B cell (primary cell): Measurements from ENCODE around the gene TIGD3. TPM values are rescaled to one million over a fixed set of nuclear protein-coding genes. Genes with fewer than 3 reads are reported as not detected.

Source experiments
- ATAC-seq: fragments of 200-7000 bp; cut with Tn5 transposase; one replicate; pipeline ENCODE4 v1.10.0; 2021; ENCODE audit warnings: low read depth, mild to moderate bottlenecking, moderate number of reproducible peaks, moderate library complexity
- CTCF ChIA-PET: fragments of 350-600 bp; sonication (Branson Sonifier 250); formaldehyde crosslinking; loops from one replicate; lab custom pipeline; 2021; ENCODE audit warnings: antibody characterized with exemption, inconsistent platforms; lab: Charles Lee
- POLR2A ChIA-PET: fragments of 350-600 bp; sonication (Branson Sonifier 250); formaldehyde crosslinking; loops from one replicate; lab custom pipeline; 2021; ENCODE audit warnings: antibody characterized with exemption; lab: Charles Lee
- DNase-seq: peaks from one replicate; pipeline ENCODE4 v3.0.0; 2013
- H2AFZ ChIP-seq: 2 replicates; pipeline ENCODE4 v1.6.1; 2012; ENCODE audit warnings: mild to moderate bottlenecking, low read depth, low read length; ENCODE audit not compliant: insufficient read depth, poor library complexity, severe bottlenecking
- H3K27ac ChIP-seq, 2 donors: 1 replicate in 1 of 2; 2 replicates in 1 of 2; pipeline ENCODE4 v1.5.1; 2012 to 2013; ENCODE audit warnings: low read length in 2 of 2, mild to moderate bottlenecking in 2 of 2, moderate library complexity in 1 of 2
- H3K27me3 ChIP-seq, 4 experiments: fragments of 200-600 bp in 1 of 4; sonication (generic) in 1 of 4; replicated peaks in 1 of 4; 1 replicate in 2 of 4; 2 replicates in 2 of 4; pipeline versions ENCODE4 v1.6.1 to v1.7.0; 2013 to 2016; ENCODE audit warnings: low read length in 3 of 4, mild to moderate bottlenecking in 2 of 4, mixed read lengths in 1 of 4, moderate library complexity in 1 of 4; ENCODE audit not compliant: insufficient read depth in 4 of 4, control insufficient read depth in 3 of 4; ENCODE audit errors: control extremely low read depth in 1 of 4
- H3K36me3 ChIP-seq, 2 experiments: replicated peaks in 1 of 2; 1 replicate in 1 of 2; 2 replicates in 1 of 2; pipeline versions ENCODE4 v1.6.1 to v1.7.1; 2013; ENCODE audit warnings: low read length in 1 of 2; ENCODE audit not compliant: insufficient read depth in 2 of 2, control insufficient read depth in 1 of 2; ENCODE audit errors: control extremely low read depth in 1 of 2, extremely low read depth in 1 of 2
- H3K4me1 ChIP-seq, 2 donors: fragments of 200-600 bp in 1 of 2; sonication (generic) in 1 of 2; 1 replicate in 1 of 2; 2 replicates in 1 of 2; pipeline versions ENCODE4 v1.5.1 to v1.6.1; 2013 to 2017; ENCODE audit warnings: low read length in 2 of 2; ENCODE audit not compliant: control insufficient read depth in 2 of 2, insufficient read depth in 2 of 2
- H3K4me2 ChIP-seq: replicated peaks from 2 replicates; pipeline ENCODE3; 2012; ENCODE audit warnings: mild to moderate bottlenecking, low read depth, low read length; ENCODE audit not compliant: poor library complexity, severe bottlenecking
- H3K4me3 ChIP-seq, 5 experiments: fragments of 200-600 bp in 1 of 5; sonication (generic) in 1 of 5; 1 replicate in 3 of 5; 2 replicates in 2 of 5; pipeline versions ENCODE4 v1.5.1 to v1.7.0; 2011 to 2016; ENCODE audit warnings: low read length in 4 of 5, mild to moderate bottlenecking in 4 of 5, low read depth in 2 of 5, control low read depth in 1 of 5, moderate library complexity in 1 of 5; ENCODE audit not compliant: insufficient read depth in 1 of 5; ENCODE audit errors: control extremely low read depth in 1 of 5, extremely low read depth in 1 of 5
- H3K79me2 ChIP-seq: fragments of 200-600 bp; sonication (generic); one replicate; pipeline ENCODE4 v1.6.0; 2016; ENCODE audit warnings: low read length; ENCODE audit not compliant: control insufficient read depth, insufficient read depth
- H3K9ac ChIP-seq: fragments of 200-600 bp; sonication (generic); 2 replicates; pipeline ENCODE4 v1.6.1; 2017; ENCODE audit warnings: mild to moderate bottlenecking, low read length, moderate library complexity
- H3K9me3 ChIP-seq, 3 donors: one replicate each; pipeline versions ENCODE4 v1.6.1 to v1.7.1; 2013; ENCODE audit warnings: low read length in 2 of 3; ENCODE audit not compliant: control insufficient read depth in 2 of 3, insufficient read depth in 1 of 3; ENCODE audit errors: control extremely low read depth in 1 of 3
- H4K20me1 ChIP-seq: 2 replicates; pipeline ENCODE4 v1.6.0; 2012; ENCODE audit warnings: mild to moderate bottlenecking, low read length; ENCODE audit not compliant: insufficient read depth, control insufficient read depth, poor library complexity, severe bottlenecking
- H3K27ac Mint-ChIP-seq: one replicate; pipeline ENCODE4 v1.8.0; 2021; ENCODE audit warnings: mixed read lengths
- H3K27me3 Mint-ChIP-seq: one replicate; pipeline ENCODE4 v1.8.0; 2021; ENCODE audit warnings: mixed read lengths
- H3K4me1 Mint-ChIP-seq: one replicate; pipeline ENCODE4 v1.8.0; 2021; ENCODE audit warnings: mixed read lengths
- H3K4me3 Mint-ChIP-seq: one replicate; pipeline ENCODE4 v1.8.0; 2021; ENCODE audit warnings: mixed read lengths
- H3K9me3 Mint-ChIP-seq: one replicate; pipeline ENCODE4 v1.8.0; 2022; ENCODE audit warnings: mixed read lengths; ENCODE audit not compliant: insufficient read depth
- EZH2 ChIP-seq: IDR thresholded peaks from 2 replicates; pipeline ENCODE4 v1.6.1; 2012; ENCODE audit warnings: borderline replicate concordance, low read depth, mild to moderate bottlenecking, moderate library complexity, low read length; ENCODE audit not compliant: insufficient read depth, poor library complexity, severe bottlenecking
- WGBS: methylation state at CpG from one replicate; pipeline ENCODE4 v1.1.5; 2013; ENCODE audit warnings: missing lambda C conversion rate; ENCODE audit not compliant: insufficient coverage; 5-methylcytosine and 5-hydroxymethylcytosine counted together
- intact Hi-C: fragments of 100-400 bp; cut with micrococcal nuclease; formaldehyde crosslinking; loops from one replicate; pipeline ENCODE4 v1.10.0; 2022
- polyA plus RNA-seq: library from polyadenylated mRNA; depleted of rRNA; stranded (reverse); fragments of >200 nt; gene quantifications from 2 replicates; pipeline ENCODE4 v1.2.3, GENCODE V29; 2012
- total RNA-seq, 2 donors: library from RNA; stranded (reverse); fragments of 120-200 nt in 1 of 2; gene quantifications; 1 replicate in 1 of 2; 2 replicates in 1 of 2; pipeline versions ENCODE4 v1.2.3 to v1.2.4, GENCODE V29; 2013 to 2022
- TF ChIP-seq, protein P1 (sequence below): fragments of 200-600 bp; IDR thresholded peaks from one replicate; pipeline ENCODE4 v1.8.0; 2022; ENCODE audit warnings: antibody characterized with exemption, mild to moderate bottlenecking

TIGD3 gene
- total and polyA plus RNA-seq, 2 donors (not counting 1 experiment from before 2014, with no cell fraction given), result 3.8 to 6.1 TPM

DNA sequence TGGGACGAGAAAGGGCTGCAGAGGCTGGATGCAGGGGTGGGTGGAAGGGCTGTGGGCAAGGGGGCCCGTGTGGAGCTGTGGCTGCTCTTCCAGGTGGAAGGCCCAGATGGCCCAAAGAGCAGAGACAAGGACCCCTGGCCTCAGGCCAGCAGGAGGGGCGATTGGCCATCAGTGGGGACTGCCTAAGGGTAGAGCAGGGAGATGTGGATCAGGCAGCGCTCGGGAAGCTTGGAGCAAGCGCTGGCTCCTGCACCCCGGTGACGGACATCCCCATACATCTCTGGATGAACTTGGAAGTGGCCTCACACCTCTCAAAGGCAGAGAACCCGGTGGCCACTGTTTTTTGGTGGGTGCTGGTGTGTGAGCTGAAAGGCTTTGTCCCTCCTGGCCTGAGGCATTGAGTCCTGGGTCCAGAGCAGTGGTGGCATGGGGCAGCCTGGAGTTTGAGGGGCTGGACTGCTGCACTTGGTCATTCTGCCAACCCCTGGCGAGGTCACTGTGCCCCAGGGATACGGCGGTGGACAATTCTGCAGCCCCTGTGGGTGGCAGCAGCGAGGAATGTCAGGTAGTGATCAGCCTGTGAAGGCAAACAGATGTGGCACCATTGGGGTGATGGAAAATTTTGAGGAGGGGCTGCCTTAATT lies 37.8 kb downstream of the TIGD3 start:
- Mint-ChIP-seq H3K27ac (peak overlapping the region; percentile 59), H3K4me1 (peaks cover 41% of the 10 kb centered on the region), H3K4me3 (no peak overlapping the region), H3K27me3 (no peaks in the 10 kb centered on the region), H3K9me3 (no peaks in the 10 kb centered on the region)
- intact Hi-C loops, result no loop called here
- CTCF ChIA-PET, result interaction anchor here (0.6 kb wide), 1 partner anchor 15 kb away, joined by 3 read pairs; no protein-coding TSS in a partner anchor
- H3K4me3 ChIP-seq, result no peak overlapping the region
- no peak for DNase-seq
- ATAC-seq, result no peak
- no peaks in the 10 kb centered on the region for H3K9me3 ChIP-seq
- no peak overlapping the region for H2AFZ ChIP-seq
- peaks cover 0 to 72% of the 10 kb centered on the region in 2 experiments for H3K36me3 ChIP-seq
- H3K27me3 ChIP-seq, result no peaks in the 10 kb centered on the region
- peaks cover 55% of the 10 kb centered on the region for H4K20me1 ChIP-seq
- H3K27ac ChIP-seq, result no peak overlapping the region
- H3K9ac ChIP-seq, result no peak overlapping the region
- 93% methylated on average over 13 of the region's 13 CpGs for WGBS
- peaks cover 37 to 47% of the 10 kb centered on the region in 2 donors for H3K4me1 ChIP-seq
- H3K4me2 ChIP-seq, result no peak overlapping the region
- no peak for TF ChIP-seq EZH2
- TF ChIP-seq, protein P1, sequence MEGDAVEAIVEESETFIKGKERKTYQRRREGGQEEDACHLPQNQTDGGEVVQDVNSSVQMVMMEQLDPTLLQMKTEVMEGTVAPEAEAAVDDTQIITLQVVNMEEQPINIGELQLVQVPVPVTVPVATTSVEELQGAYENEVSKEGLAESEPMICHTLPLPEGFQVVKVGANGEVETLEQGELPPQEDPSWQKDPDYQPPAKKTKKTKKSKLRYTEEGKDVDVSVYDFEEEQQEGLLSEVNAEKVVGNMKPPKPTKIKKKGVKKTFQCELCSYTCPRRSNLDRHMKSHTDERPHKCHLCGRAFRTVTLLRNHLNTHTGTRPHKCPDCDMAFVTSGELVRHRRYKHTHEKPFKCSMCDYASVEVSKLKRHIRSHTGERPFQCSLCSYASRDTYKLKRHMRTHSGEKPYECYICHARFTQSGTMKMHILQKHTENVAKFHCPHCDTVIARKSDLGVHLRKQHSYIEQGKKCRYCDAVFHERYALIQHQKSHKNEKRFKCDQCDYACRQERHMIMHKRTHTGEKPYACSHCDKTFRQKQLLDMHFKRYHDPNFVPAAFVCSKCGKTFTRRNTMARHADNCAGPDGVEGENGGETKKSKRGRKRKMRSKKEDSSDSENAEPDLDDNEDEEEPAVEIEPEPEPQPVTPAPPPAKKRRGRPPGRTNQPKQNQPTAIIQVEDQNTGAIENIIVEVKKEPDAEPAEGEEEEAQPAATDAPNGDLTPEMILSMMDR, result no peak
- H3K79me2 ChIP-seq, result peaks cover 71% of the 10 kb centered on the region
- POLR2A ChIA-PET, result interaction anchor here (0.9 to 2.5 kb wide), 3 partner anchors 11 to 115 kb away, joined by 3 to 17 read pairs (median 5); no protein-coding TSS in a partner anchor

- ATAC-seq (no peak), DNase-seq (no peak)
- Histone ChIP-seq H3K9ac (no peak overlapping the region), H3K36me3 (peaks cover 0 to 75% of the 10 kb centered on the region in 2 experiments), H3K4me2 (no peak overlapping the region), H3K9me3 (no peaks in the 10 kb centered on the region), H3K4me1 (peaks cover 31 to 41% of the 10 kb centered on the region in 2 donors), H3K27me3 (no peaks in the 10 kb centered on the region), H2AFZ (no peak overlapping the region), H3K79me2 (peaks cover 65% of the 10 kb centered on the region), H4K20me1 (peaks cover 52% of the 10 kb centered on the region), H3K4me3 (no peak overlapping the region), H3K27ac (no peak overlapping the region)
- Mint-ChIP-seq H3K9me3 (no peaks in the 10 kb centered on the region), H3K27me3 (no peaks in the 10 kb centered on the region), H3K4me3 (no peak overlapping the region), H3K4me1 (peaks cover 41% of the 10 kb centered on the region), H3K27ac (no peak overlapping the region)
- intact Hi-C loops, result no loop called here
- POLR2A ChIA-PET, result interaction anchor here (1.2 kb wide), 1 partner anchor 11 kb away, joined by 3 read pairs; no protein-coding TSS in a partner anchor
- 99% methylated on average over 5 of the region's 5 CpGs for WGBS
- TF ChIP-seq, protein P1, result no peak
- TF ChIP-seq EZH2, result no peak
- CTCF ChIA-PET, result interaction anchor here (0.6 kb wide), 1 partner anchor 15 kb away, joined by 3 read pairs; no protein-coding TSS in a partner anchor
Measured at GRCh38 chr11:65392899-65393298, 38.3 kb downstream of the TIGD3 start.
